OCI-LY1 (cell line): Measurements from ENCODE around the gene CXCL5.

Source experiments
- CTCF ChIP-seq: fragments of 200-600 bp; sonication (generic), shearing (Covaris generic); IDR thresholded peaks from 2 replicates; pipeline ENCODE4 v1.5.1; 2017; ENCODE audit warnings: mild to moderate bottlenecking, antibody characterized with exemption, low read length, moderate library complexity, mixed read lengths
- EZH2 ChIP-seq: fragments of 200-600 bp; sonication (generic), shearing (Covaris generic); IDR thresholded peaks from 2 replicates; pipeline ENCODE4 v1.8.0; 2017; ENCODE audit warnings: borderline replicate concordance, mixed run types, mild to moderate bottlenecking, antibody characterized with exemption, low read length, moderate library complexity, mixed read lengths

- no peak for TF ChIP-seq CTCF
- TF ChIP-seq EZH2 = no peak
Measured at GRCh38 chr4:74018771-74019170, 20.3 kb upstream of the CXCL5 start.
